T-helper 1 cell (primary cell): ENCODE data around the gene DHX57.

Source experiments
- DNase-seq, 5 donors: peaks; one replicate each; pipeline ENCODE4 v3.0.0-alpha.2; 2012 to 2020
- total RNA-seq, 4 donors: gene quantifications; one replicate each; lab custom pipeline; 2026; lab: John Stamatoyannopoulos, UW

Gene DHX57, protein sequence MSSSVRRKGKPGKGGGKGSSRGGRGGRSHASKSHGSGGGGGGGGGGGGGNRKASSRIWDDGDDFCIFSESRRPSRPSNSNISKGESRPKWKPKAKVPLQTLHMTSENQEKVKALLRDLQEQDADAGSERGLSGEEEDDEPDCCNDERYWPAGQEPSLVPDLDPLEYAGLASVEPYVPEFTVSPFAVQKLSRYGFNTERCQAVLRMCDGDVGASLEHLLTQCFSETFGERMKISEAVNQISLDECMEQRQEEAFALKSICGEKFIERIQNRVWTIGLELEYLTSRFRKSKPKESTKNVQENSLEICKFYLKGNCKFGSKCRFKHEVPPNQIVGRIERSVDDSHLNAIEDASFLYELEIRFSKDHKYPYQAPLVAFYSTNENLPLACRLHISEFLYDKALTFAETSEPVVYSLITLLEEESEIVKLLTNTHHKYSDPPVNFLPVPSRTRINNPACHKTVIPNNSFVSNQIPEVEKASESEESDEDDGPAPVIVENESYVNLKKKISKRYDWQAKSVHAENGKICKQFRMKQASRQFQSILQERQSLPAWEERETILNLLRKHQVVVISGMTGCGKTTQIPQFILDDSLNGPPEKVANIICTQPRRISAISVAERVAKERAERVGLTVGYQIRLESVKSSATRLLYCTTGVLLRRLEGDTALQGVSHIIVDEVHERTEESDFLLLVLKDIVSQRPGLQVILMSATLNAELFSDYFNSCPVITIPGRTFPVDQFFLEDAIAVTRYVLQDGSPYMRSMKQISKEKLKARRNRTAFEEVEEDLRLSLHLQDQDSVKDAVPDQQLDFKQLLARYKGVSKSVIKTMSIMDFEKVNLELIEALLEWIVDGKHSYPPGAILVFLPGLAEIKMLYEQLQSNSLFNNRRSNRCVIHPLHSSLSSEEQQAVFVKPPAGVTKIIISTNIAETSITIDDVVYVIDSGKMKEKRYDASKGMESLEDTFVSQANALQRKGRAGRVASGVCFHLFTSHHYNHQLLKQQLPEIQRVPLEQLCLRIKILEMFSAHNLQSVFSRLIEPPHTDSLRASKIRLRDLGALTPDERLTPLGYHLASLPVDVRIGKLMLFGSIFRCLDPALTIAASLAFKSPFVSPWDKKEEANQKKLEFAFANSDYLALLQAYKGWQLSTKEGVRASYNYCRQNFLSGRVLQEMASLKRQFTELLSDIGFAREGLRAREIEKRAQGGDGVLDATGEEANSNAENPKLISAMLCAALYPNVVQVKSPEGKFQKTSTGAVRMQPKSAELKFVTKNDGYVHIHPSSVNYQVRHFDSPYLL (N-terminal part only)
- total RNA-seq = 20.0 to 31.6 (median 27.2) reads per million in 4 donors

DNA sequence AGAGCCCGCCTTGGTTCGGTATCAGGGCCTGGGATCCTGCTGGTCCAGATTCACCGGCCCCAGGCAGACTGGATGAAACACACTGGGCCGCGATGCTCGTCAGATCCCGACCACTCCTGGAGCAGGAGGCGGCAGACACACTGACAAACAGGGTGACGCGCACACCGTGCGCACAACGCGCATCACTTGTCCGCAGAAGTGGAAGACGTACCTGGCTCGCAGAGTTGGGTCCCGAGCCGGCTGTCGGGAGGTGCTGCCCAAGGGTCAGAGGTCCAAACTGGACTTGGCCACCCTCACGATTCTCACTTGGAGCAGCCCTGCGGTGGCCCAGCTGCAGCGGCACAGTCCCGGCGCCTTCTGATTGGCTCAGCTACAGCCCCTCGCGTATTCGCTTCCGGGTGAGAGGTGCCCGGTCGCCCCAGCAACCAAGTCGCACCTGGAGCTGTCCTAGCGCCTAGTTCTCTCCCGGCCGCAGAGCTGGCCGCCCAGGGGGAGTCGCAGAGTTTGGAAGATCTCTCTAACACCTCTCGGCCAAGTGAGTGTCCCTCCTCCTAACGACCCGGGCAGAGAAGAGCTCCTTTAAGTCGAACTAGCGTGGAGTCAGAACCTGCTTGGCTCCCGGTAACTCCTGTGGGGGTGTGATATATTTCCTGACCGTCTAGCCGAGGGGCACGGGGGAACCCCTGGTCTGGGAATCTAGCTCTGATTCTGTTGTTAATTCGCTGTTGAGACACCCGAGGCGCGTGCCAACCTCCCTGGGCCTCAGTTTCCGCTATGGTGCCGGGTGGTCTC lies at the start of gene DHX57, which contains the start of gene MORN2:
Gene DHX57 (minus strand): TSS at position 359 of the 792 bp plus-strand sequence. CDS start 7,529 bp downstream, outside the sequence.
Gene MORN2 (plus strand): TSS at position 401 of the 792 bp plus-strand sequence.
- DNase-seq = peak; percentile 49 to 82 (median 74)

DNA sequence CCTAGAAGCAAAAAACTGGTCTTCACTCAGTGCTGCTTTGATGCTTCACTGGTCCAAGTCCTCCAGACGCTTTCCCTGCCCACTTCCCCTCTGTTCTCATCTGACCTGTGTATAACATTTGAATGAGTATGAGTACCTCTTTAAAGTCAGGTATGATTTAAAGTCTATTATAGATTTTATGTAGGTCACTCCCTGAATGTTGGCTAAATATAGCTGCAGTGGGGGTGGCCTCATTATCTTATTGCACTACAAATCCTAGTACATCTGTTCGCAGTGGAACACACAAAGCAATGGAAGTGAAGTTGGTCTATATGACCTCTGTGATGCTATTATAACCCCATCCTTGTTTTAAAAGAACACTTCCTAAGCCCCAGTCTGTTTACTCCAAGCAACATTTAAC lies 47.2 kb upstream of the DHX57 start:
- no peak for DNase-seq

DNA sequence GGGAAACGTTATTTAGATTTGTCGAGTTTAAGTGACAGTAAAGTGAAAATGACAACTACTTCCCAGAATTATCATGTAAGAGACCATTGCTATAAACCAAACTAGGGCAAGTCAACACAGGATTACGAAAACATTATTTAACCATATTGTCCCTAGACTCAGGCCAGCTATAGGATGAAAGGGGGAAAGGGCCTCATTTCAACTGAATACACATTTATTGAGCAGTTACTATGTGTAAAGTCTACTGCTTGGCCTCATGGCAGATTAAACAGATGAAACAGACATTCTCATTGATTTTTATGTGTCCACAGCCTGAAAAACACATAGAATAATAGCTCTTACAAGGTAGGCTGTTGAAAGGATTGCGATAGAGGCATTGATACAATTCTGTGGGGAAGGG lies 46.7 kb upstream of the DHX57 start:
- no peak for DNase-seq

DNA sequence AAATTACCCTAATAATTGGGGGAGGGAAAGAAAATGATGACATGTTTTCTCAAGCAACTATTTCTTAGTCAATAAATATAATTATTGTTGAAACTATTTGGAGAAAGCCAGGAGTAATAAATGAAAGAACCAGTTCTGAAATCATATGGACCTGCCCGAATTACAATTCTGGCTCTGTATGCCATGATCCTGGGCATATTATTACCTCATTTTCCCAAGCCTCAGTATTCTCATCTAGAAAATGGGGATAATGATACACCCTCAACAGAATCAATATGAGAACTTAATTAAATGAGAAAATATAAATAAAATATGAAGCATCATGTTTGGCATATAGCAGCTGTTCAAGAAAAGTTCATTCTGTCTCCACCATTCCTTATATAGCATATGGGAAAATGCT lies 36.9 kb upstream of the DHX57 start:
- DNase-seq = no peak

DNA sequence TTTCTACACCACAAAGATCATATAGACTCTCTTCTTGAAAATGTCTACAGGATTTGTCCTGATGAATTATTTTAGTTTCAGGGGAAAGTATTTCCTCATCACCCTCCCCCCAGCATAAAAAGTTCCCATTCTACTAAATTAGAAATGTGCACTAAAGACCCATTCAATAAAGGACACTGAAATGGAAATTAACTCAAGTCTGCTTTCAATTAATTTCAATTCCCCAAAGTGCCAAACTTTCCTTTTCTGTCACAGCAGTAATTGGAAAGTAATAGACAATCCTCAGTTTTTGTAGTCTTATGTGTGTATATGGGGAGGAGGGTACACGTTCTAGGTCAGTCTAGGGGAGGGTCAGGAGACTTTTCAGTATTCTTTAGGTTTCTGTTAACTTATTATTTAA lies 35.5 kb upstream of the DHX57 start:
- DNase-seq = no peak

DNA sequence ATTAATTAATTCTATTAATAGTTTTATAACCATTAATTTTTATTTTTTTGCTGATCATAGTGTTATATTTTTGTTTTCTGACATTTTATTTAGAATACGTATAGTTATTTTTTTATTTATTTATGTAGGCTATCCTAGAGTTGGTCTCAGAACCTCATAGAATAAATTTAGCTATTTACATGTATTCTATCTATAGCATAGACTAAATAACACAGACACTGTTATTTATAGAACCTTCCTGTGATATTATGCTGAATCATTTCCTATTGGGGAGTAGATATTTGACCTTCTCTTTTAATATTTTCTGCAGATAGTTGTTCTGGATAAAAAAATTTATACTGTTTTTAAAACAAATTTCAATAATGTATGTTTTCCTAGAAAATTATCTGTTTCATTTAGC lies 34.1 kb upstream of the DHX57 start:
- no peak for DNase-seq

DNA sequence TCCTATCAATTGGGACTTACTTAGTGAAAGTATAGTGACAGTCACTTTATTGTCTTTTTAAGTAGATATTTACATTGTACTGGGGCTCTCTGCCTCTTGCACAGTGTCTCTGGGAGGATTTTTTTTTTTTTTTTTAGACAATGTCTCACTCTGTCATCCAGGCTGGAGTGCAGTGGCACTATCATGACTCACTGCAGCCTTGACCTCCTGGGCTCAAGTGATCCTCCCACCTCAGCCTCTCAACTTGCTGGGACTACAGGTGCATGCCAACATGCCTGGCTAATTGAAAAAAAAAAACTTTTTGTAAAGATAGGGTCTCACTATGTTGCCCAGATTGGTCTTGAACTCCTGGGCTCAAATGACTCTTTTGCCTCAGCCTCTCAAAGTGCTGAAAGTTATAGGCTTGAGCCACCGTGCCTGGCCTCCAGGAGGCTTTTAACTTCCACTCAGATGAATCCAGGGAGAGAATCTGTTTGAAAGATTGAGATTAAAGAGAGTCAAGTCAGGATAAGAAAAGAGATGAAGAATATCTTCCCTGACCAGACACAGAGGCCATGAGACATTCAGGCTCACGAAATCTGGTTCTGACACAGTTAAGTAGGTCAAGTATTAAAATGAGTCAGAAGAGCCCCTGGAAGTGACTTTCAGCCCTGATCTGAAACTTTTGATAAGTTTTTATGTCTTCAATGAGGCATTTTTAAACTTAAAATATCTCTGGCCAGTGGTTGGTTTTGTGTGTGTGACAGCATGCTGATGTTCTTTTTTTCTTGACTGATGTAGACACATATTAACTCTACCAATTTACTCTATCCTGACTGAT lies 32.2 kb upstream of the DHX57 start:
- DNase-seq = peak in 1 of 5 donors; percentile 73

DNA sequence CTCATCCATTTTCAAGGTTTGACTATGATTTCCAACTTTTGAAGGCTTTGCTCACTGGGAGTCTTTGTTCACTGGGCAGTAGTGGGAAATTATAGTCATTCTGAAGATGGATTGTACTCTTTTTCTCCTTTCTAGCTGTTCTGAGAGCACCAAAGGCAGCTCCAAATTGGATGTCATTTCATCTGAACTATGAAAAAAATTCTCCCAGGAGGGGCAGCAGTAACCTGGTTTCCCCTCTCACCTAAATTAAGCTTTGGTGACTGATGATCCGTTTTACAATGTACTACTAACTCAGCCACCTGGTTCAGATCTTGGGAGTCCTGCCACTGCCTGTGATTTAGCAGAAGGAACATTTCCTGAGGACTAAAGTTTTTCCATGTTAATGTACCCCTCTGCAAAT lies 31.5 kb upstream of the DHX57 start:
- no peak for DNase-seq

DNA sequence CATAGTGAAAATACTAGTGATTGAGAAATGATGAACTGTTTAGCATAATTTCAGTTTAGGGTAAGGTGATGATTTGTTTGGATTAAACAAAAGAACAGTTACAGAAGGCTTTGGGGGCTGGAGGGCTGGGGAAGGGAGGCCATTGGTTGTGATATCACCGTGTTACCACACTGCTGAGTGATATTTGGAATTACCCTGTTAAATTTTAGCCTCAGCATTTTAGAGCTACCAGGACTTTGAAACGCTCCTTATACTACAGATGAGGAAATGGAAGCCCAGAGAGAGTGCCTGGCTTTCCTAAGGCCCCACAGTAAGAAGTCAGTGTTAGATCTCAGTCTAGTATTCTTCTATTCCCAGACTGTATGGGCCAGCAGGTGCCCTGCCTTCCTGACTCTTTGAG lies 29.5 kb upstream of the DHX57 start:
- no peak for DNase-seq

DNA sequence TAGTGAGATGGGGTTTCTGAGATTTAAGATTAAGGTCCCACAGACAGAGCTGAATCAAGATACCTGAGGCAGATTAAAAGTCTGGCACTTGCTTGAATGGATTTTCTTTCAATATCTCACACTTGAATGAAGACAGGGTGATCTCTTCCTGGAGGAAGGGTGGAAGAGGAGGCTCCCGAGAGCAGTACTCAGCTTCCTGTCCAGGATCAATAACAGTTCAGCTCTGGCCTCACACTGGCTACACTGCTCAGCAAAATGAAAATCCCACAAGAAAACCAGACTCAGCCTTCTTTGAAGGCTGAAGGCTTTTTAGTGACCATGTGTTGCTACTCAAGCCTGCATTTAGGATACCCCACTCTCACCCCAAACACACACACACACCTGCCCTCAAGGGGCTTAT lies 25.0 kb upstream of the DHX57 start:
- no peak for DNase-seq

DNA sequence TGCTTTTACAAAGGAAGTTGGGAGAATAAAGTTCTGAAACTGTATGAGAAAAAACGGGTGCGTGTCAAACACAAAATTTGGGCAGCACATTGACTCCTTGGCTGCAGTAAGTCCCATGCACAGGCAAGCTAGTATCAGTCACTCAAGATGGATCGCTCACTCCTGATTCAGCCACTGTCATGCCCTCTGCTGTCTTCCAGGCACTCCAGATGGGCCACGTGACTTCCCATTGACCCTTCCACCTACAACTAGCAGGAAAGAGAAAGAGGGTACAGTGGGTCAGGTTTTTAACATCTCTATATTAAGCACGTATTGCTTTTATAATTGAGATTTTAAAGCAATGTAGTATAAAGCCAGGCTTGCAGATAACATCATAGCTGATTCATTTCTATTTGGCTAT lies 22.5 kb upstream of the DHX57 start:
- DNase-seq = no peak

DNA sequence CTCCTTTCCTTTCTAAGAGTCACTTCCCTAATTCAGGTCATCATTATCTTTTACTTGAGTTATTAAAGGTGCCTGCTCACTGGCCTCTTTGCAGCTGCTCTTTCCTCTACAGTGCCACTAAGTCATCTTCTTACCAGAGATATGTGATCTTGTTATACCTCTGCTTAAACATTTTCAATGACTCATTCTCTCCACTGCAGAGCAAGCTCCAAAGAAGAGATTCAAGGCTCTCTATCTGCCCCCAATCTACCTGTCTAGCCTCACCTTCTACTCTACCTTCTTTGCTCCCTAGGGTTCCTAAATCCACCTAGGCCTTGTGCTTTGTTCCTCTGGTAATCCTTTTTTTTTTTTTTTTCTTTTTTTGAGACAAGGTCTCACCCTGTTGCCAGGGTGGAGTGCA lies 17.1 kb upstream of the DHX57 start:
- no peak for DNase-seq

DNA sequence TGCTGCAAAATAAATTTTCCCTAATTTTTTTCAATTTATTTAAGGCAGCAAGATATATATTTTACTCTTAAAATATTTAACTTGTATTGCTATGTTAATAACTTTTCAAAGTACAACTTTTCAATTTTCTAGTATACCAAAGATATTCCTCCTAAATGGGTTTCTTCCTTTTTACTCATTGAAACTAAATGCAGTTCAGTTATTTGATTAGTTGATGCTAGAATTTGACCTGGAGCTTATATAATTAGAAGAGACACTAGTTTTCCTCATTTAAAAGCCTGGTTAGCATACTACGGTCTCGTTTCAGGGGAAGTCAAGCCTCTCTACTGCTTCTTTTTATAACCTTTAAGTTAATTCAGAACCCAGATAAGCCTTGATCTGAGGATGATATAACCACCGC lies 13.8 kb upstream of the DHX57 start, which contains the start of gene ARHGEF33:
Gene ARHGEF33 (plus strand): TSS at position 301 of the 400 bp plus-strand sequence. CDS start 29,573 bp downstream, outside the sequence.
- DNase-seq = no peak

DNA sequence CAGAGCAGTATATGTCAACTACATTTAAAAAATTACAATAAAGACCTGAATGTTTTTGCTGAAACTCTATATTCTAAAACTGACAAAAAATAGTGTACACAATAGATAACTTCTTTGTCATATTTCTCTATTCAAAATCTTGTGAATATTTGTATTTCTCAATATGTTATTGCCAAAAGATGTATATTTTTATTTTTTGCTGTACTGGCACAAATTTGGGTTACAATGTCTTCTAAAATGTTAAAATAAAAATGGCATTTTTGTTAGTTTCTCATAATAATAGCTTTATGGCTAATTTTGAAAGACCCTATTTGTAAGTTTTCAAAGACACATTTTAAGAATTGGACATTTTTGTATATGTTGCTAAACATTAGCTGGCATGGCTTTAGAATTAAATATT lies 13.3 kb upstream of the DHX57 start:
- no peak for DNase-seq

DNA sequence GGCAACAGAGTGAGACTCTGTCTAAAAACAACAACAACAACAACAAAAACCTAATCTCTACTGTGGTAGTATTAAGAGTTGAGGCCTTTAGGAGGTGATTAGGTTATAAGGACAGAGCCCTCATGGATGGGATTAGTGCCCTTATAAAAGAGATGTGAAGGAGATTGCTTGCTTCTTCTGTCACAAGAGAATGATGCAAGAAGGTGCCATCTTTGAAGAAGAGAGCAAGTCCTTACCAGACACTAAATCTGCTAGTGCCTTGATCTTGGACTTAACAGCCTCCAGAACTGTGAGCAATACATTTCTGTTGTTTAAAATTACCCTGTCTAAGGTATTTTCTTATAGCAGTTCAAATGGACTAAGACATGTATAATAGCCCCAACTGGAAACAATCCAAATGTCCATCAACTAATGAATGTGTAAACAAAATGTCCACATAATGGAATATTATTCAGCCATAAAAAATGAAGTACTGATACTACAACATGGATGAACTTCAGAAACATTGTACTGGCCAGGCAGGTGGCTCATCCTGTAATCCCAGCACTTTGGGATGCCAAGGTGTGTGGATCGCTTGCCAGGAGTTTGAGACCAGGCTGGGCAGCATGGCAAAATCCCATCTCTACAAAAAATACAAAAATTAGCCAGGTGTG lies 12.3 kb upstream of the DHX57 start:
- DNase-seq = no peak

DNA sequence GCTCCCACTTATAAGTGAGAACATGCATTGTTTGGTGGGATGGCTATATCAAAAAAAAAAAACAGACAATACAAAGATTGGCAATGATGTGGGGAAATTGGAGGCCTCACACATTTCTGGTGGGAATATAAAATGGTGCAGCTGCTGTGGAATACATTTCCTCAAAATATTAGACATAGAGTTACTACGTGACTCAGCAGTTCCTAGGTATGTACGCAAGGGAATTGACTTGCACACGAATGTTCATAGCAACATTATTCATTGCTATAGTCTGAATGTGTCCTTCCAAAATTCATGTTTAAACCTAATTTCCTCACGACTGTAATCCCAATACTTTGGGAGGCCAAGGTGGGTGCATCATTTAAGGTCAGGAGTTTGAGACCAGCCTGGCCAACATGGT lies 11.6 kb upstream of the DHX57 start:
- no peak for DNase-seq

DNA sequence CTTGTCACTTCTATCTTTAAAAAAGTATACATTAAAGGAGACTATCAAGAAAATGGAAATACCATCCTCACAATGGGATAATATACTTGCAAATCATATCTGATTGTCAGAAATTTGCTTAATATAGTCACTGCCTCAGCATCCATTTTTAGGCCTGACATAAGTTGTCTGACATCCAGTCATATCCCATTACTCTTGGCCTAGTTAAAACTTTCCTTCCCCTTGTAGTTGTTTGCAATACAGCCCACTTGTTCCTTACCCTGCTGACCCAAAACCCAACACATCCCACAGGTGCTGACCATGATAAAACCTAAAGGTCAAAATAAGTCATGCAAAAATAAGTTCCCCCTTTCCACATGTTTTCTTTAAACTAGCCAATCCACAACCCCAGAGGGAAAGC lies 10.3 kb upstream of the DHX57 start:
- DNase-seq = no peak

DNA sequence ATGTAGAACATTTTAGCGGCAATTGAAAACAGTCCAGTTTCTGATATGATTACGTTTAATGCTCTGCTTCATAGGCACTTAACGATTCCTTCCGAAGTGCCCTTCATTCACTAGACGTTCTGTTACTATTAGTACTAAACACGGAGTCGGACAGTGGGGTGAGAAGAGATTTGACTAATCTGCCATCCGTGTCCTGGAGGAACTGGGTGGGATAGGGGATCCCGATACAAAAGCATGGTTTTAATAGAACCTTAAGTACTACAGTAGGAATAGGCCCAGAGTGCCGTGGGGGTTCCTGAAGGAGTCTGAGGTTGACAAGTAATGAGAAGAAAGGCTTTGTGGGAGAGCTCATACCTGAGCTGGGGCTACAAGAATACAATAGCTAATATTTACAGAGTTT lies 673 bp upstream of the DHX57 start:
- DNase-seq = no peak

DNA sequence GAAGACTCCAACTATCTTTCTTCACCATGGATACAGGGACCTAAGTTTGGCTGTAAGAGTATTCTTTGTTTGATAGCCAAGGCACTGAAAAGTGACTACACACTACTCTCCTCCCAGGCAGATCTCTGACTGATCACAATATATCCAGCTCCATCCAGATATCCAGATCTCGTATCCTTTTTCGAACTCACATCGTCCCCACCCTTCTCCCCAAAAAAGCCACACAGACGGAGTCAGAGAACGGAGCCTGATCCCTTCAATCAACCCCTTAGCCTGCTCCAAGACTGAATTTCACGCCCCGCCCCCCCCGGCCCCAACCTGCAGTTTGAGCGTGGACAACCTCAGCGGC lies 533 bp downstream of the DHX57 start:
- no peak for DNase-seq

DNA sequence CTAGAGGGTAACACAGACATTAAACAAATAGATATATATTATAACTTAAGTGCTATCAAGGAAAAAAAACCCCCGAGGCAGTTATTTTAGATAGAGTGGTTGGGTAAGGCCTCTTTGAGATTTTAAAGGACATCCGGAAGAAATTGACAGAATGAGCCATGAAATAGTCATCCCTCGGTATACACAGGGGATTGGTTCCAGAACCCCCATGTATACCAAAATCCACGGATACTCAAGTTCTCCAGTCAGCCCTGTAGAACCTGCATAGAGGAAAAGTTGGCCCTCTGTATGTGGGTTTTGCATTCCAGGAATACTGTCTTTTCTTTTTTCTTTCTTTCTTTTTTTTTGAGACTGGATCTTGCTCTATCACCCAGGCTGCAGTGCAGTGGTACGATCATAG lies 2.0 kb downstream of the DHX57 start:
- DNase-seq = no peak

DNA sequence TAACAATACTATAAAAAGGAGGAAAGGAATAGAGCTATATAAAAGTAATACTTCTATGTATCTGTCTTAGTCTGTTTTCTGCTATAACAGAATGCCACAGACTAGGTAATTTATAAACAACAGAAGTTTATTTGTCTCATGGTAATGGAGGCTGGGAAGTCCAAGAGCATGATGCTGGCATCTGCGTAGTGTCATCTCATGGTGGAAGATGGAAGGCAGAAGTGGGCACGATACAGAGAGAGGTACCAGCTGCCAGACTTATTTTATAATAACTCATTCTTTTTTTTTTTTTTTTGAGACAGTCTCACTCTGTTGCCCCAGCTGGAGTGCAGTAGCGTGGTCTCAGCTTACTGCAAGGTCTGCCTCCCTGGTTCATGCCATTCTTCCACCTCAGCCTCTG lies 4.3 kb downstream of the DHX57 start:
- no peak for DNase-seq
